GM19372 (cell line): ENCODE measurements around the gene HEXD.
"Not testable (repeated sequence)": the region's sequence is repeated elsewhere in the genome, so short reads cannot be mapped to it uniquely, and the experiment has no call there.

ENCODE experiments used
- ATAC-seq: cut with Tn5 transposase; IDR thresholded peaks from one replicate; pipeline ENCODE4 v1.9.1; 2021; ENCODE audit warnings: mild to moderate bottlenecking, low read depth, moderate library complexity; ENCODE audit not compliant: unreplicated experiment

HEXD gene

GRCh38 chr17:82394278-82394677, 23.9 kb upstream of the HEXD start:
- no peak for ATAC-seq

- ATAC-seq, result no peak
Measured at GRCh38 chr17:82396601-82397435, 21.3 kb upstream of the HEXD start.

- no peak for ATAC-seq
Measured at GRCh38 chr17:82397449-82398335, 20.5 kb upstream of the HEXD start.

- ATAC-seq, result no peak
Measured at GRCh38 chr17:82399041-82399441, 19.1 kb upstream of the HEXD start.

- ATAC-seq, result no peak
Measured at GRCh38 chr17:82399601-82400101, 18.5 kb upstream of the HEXD start.

- ATAC-seq, result no peak
Measured at GRCh38 chr17:82400206-82400605, 17.9 kb upstream of the HEXD start.

- no peak for ATAC-seq
Measured at GRCh38 chr17:82400830-82401229, 17.3 kb upstream of the HEXD start.

- ATAC-seq, result peak; percentile 64
Measured at GRCh38 chr17:82402865-82403264, 15.3 kb upstream of the HEXD start.

- ATAC-seq, result no peak
Measured at GRCh38 chr17:82403662-82404660, 14.2 kb upstream of the HEXD start.

GRCh38 chr17:82405051-82405450, 13.1 kb upstream of the HEXD start:
- no peak for ATAC-seq

GRCh38 chr17:82406131-82406671, 11.9 kb upstream of the HEXD start:
- no peak for ATAC-seq

DNA sequence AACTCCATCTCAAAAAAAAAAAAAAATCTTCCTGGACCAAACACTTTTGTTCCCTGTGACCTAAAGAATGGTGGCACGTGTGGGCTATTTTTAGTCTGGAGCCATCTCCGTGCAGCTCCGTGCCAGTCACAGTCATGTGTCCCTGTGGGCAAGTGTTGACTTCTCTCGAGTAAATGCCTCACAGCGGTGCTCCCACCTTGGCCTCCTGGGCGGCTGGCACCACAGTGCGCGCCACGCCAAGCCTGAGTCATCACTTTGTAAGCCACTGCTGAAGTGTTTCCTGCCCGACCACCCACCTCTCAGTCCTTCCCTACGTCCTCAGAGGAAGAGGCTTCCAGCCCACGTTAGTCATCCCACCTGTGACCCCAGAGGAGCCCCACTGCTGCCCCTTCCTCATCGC, 10.9 kb upstream of the HEXD start:
- no peak for ATAC-seq

DNA sequence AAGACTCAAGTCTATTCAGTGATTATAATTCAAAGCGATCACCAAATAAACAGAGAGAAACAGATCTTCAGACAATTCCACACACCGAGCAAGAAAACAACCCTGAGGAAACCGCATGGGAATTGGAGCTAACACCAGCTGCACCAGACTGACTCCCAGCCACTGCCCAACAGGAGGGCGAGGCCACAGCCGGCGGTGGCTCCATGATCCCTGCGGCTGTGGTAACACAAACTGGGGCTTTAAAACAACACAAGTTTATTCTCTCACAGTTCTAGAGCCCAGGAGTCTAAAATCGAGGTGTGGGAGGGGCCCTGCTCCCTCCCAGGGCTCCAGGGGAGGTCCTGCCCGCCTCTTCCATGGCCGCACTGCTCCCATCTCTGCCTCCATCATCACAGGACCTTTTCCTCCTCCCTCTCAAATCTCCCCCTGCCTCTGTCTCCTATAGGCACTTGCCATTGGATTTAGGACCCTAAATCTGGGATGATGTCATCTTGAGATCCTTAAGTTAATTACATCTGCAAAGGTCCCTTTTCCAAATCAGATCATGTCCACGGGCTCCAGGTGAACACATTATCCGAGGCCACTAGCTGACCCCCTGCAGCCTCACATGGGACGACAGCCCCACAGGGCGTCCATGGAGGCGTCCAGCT, 9.7 kb upstream of the HEXD start:
- ATAC-seq, result no peak

- no peak for ATAC-seq
Measured at GRCh38 chr17:82408938-82409318, 9.2 kb upstream of the HEXD start.

DNA sequence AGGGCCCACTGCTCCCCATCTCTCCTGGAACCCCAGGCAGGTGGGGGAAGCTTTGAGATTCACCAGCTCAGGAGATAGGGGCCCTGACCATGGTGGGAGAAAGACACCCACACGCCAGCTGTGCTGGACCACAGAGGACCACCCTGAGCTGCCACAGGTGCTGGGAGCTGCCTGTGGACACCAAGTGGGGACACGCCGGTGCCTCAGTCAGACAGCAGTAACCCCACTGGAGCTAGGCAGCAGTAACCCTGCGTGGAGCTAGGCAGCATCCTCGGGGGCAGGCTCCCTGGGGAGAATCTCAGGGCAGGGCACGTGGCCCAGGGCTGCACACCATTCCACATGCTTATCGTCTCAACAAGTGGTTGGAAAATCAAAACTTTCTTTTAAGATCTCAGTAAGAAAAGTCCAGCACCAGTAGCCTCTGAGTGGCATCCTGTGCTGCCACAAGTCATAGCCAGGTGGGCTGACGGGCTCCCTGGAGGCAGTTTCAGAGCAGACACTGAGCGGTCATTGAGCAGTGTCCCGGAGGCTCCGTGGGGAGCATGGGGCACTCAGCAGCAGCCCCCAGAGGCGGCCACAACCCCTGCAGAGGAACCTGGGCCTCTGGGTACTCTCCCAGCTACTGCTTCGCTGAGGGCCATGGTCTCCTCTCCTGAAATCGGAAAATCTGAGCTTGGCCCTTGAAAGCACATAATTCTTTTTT, 8.0 kb upstream of the HEXD start:
- no peak for ATAC-seq

GRCh38 chr17:82411396-82412053, 6.6 kb upstream of the HEXD start:
- no peak for ATAC-seq

DNA sequence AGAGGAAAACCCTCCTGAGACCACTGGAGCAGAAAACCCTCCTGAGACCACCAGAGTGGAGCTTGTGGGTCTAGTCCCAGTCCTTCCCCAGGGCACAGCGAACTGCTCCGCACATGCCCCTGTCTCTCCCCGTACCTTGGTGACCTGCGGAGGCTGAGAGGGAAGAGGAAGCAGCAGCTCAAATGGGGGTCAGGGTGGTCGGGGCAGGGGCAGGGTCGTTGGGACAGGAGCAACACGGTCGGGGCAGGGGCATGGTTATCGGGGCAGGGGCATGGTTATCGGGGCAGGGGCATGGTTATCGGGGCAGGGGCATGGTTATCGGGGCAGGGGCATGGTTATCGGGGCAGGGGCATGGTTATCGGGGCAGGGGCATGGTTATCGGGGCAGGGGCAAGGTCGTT, 6.1 kb upstream of the HEXD start:
- not testable (repeated sequence) for ATAC-seq
